H1 (cell line): Measurements from ENCODE around the gene EIF1B. TPM values are rescaled to one million over a fixed set of nuclear protein-coding genes. Genes with fewer than 3 reads are reported as not detected.
"Not testable (repeated sequence)": the region's sequence is repeated elsewhere in the genome, so short reads cannot be mapped to it uniquely, and the experiment has no call there.

Experiments
- CTCF ChIA-PET: fragments of 300-600 bp; sonication (Branson Sonifier 250); formaldehyde crosslinking; loops from one replicate; lab custom pipeline; 2021; ENCODE audit not compliant: partially characterized antibody; lab: Charles Lee
- POLR2A ChIA-PET: fragments of 300-600 bp; sonication (Branson Sonifier 250); formaldehyde crosslinking; loops from one replicate; lab custom pipeline; 2021; ENCODE audit warnings: inconsistent platforms; ENCODE audit not compliant: partially characterized antibody; lab: Charles Lee
- DNase-seq, 2 experiments: peaks; one replicate each; pipeline versions ENCODE4 v3.0.0 to v3.0.0-alpha.2; 2010 to 2022; ENCODE audit warnings: low spot score in 2 of 2, low read depth in 1 of 2, mixed read lengths in 1 of 2
- FAIRE-seq: peaks from 2 replicates; lab custom pipeline; 2011; peaks lifted over from hg19 to GRCh38; lab: Jason Lieb, UNC
- H2AFZ ChIP-seq: 2 replicates; pipeline ENCODE4 v1.8.1; 2012; ENCODE audit warnings: low read length, inconsistent platforms
- H2AK5ac ChIP-seq: 2 replicates; pipeline ENCODE4 v1.6.1; 2013; ENCODE audit warnings: low read depth, low read length
- H2BK120ac ChIP-seq: replicated peaks from 2 replicates; pipeline ENCODE3; 2013; ENCODE audit warnings: low read depth, low read length, inconsistent platforms
- H2BK12ac ChIP-seq: 2 replicates; pipeline ENCODE4 v1.6.1; 2013; ENCODE audit warnings: low read depth, low read length
- H2BK15ac ChIP-seq: 2 replicates; pipeline ENCODE4 v1.6.1; 2013; ENCODE audit warnings: low read length
- H2BK20ac ChIP-seq: 2 replicates; pipeline ENCODE4 v1.6.1; 2013; ENCODE audit warnings: low read length
- H2BK5ac ChIP-seq: 2 replicates; pipeline ENCODE4 v1.6.1; 2013; ENCODE audit warnings: low read depth, low read length
- H3K14ac ChIP-seq: 2 replicates; pipeline ENCODE4 v1.6.1; 2013; ENCODE audit warnings: inconsistent platforms; ENCODE audit not compliant: insufficient read length
- H3K18ac ChIP-seq: 2 replicates; pipeline ENCODE4 v1.6.1; 2013; ENCODE audit warnings: low read length; ENCODE audit errors: extremely low read depth
- H3K23ac ChIP-seq: 2 replicates; pipeline ENCODE4 v1.6.1; 2013; ENCODE audit warnings: inconsistent platforms; ENCODE audit not compliant: insufficient read length
- H3K23me2 ChIP-seq: 2 replicates; pipeline ENCODE4 v1.6.1; 2013; ENCODE audit warnings: low read depth, low read length
- H3K27ac ChIP-seq: 2 replicates; pipeline ENCODE4 v1.6.1; 2011; ENCODE audit warnings: low read depth, low read length, inconsistent platforms
- H3K27me3 ChIP-seq, 4 experiments: replicated peaks in 1 of 4; 1 replicate in 1 of 4; 2 replicates in 3 of 4; pipeline versions ENCODE4 v1.6.1 to v1.8.1; 2011 to 2013; ENCODE audit warnings: low read length in 3 of 4, mild to moderate bottlenecking in 3 of 4, inconsistent platforms in 2 of 4, mixed read lengths in 2 of 4, moderate library complexity in 1 of 4; ENCODE audit not compliant: control insufficient read depth in 3 of 4, insufficient read depth in 3 of 4; ENCODE audit errors: extremely low read depth in 1 of 4
- H3K36me3 ChIP-seq, 4 experiments: 2 replicates each; pipeline versions ENCODE4 v1.6.1 to v1.8.1; 2011 to 2013; ENCODE audit warnings: mild to moderate bottlenecking in 4 of 4, low read length in 3 of 4, moderate library complexity in 2 of 4, control low read depth in 1 of 4, inconsistent platforms in 1 of 4; ENCODE audit not compliant: insufficient read depth in 4 of 4, control insufficient read depth in 2 of 4
- H3K4ac ChIP-seq: replicated peaks from 2 replicates; pipeline ENCODE3; 2013; ENCODE audit warnings: low read length, low read depth, mixed read lengths, inconsistent platforms; ENCODE audit not compliant: insufficient read length
- H3K4me1 ChIP-seq, 4 experiments: replicated peaks in 1 of 4; 1 replicate in 1 of 4; 2 replicates in 3 of 4; pipeline versions ENCODE4 v1.6.1 to v1.8.1; 2011 to 2013; ENCODE audit warnings: low read length in 3 of 4, inconsistent platforms in 2 of 4, mixed read lengths in 1 of 4; ENCODE audit not compliant: insufficient read depth in 4 of 4, control insufficient read depth in 3 of 4
- H3K4me2 ChIP-seq, 2 experiments: 2 replicates each; pipeline versions ENCODE4 v1.6.1 to v1.8.1; 2011 to 2013; ENCODE audit warnings: low read depth in 2 of 2, low read length in 2 of 2, control low read depth in 1 of 2, inconsistent platforms in 1 of 2, mild to moderate bottlenecking in 1 of 2; ENCODE audit not compliant: insufficient read depth in 1 of 2
- H3K4me3 ChIP-seq, 4 experiments: fragments of 200-600, 300-600 bp in 1 of 4; sonication (generic), shearing (Covaris generic), sonication (Bioruptor Twin) in 1 of 4; 2 replicates each; pipeline versions ENCODE4 v1.5.1 to v1.8.1; 2011 to 2016; ENCODE audit warnings: low read length in 4 of 4, low read depth in 3 of 4, control low read depth in 2 of 4, inconsistent platforms in 2 of 4, mild to moderate bottlenecking in 2 of 4, mixed read lengths in 1 of 4, moderate library complexity in 1 of 4; ENCODE audit not compliant: insufficient read depth in 2 of 4; ENCODE audit errors: extremely low read depth in 1 of 4
- H3K56ac ChIP-seq: replicated peaks from 2 replicates; pipeline ENCODE3; 2013; ENCODE audit warnings: low read depth, mild to moderate bottlenecking, mixed read lengths, low read length, inconsistent platforms; ENCODE audit not compliant: insufficient read length
- H3K79me1 ChIP-seq: 2 replicates; pipeline ENCODE4 v1.6.1; 2013; ENCODE audit warnings: low read depth, low read length, control low read depth
- H3K79me2 ChIP-seq, 2 experiments: 2 replicates each; pipeline versions ENCODE4 v1.6.1 to v1.8.1; 2012 to 2013; ENCODE audit warnings: low read length in 2 of 2, mild to moderate bottlenecking in 2 of 2, inconsistent platforms in 1 of 2; ENCODE audit not compliant: insufficient read depth in 2 of 2, control insufficient read depth in 1 of 2
- H3K9ac ChIP-seq, 4 experiments: replicated peaks in 1 of 4; 1 replicate in 1 of 4; 2 replicates in 3 of 4; pipeline versions ENCODE4 v1.6.1 to v1.8.1; 2011 to 2013; ENCODE audit warnings: low read depth in 3 of 4, low read length in 3 of 4, control low read depth in 2 of 4, mild to moderate bottlenecking in 2 of 4, moderate library complexity in 2 of 4, inconsistent platforms in 1 of 4; ENCODE audit errors: extremely low read depth in 1 of 4
- H3K9me3 ChIP-seq, 2 experiments: 2 replicates each; pipeline versions ENCODE4 v1.6.1 to v1.8.1; 2012 to 2013; ENCODE audit warnings: mild to moderate bottlenecking in 2 of 2, moderate library complexity in 2 of 2, control low read depth in 1 of 2, inconsistent platforms in 1 of 2, low read depth in 1 of 2, low read length in 1 of 2, mixed read lengths in 1 of 2; ENCODE audit not compliant: insufficient read depth in 2 of 2
- H4K20me1 ChIP-seq, 2 experiments: replicated peaks in 1 of 2; 2 replicates each; pipeline versions ENCODE3 to v1.8.1; 2011 to 2013; ENCODE audit warnings: inconsistent platforms in 2 of 2, low read length in 2 of 2, mild to moderate bottlenecking in 1 of 2; ENCODE audit not compliant: insufficient read depth in 2 of 2, control insufficient read depth in 1 of 2
- H4K5ac ChIP-seq: 2 replicates; pipeline ENCODE4 v1.6.1; 2013; ENCODE audit warnings: low read length, low read depth, mixed read lengths, inconsistent platforms; ENCODE audit not compliant: insufficient read length
- H4K8ac ChIP-seq: 2 replicates; pipeline ENCODE4 v1.8.0; 2013; ENCODE audit warnings: mild to moderate bottlenecking, moderate library complexity, low read length, inconsistent platforms; ENCODE audit not compliant: insufficient read depth; ENCODE audit errors: extremely low read depth
- H4K91ac ChIP-seq: replicated peaks from 2 replicates; pipeline ENCODE3; 2013; ENCODE audit warnings: low read length, mixed read lengths, inconsistent platforms; ENCODE audit not compliant: insufficient read length
- WGBS, 2 experiments: shearing (Covaris generic) in 1 of 2; methylation state at CpG; one replicate each; pipeline versions ENCODE4 v1.1.6 to v1.1.7; 2013 to 2015; ENCODE audit warnings: low lambda C conversion rate in 2 of 2, mixed read lengths in 2 of 2, inconsistent platforms in 1 of 2, low coverage in 1 of 2, missing lambda C conversion rate in 1 of 2; ENCODE audit not compliant: insufficient replicate concordance in 2 of 2, insufficient coverage in 1 of 2, insufficient read length in 1 of 2; ENCODE audit errors: extremely low coverage in 1 of 2, missing lambda C conversion rate in 1 of 2; 5-methylcytosine and 5-hydroxymethylcytosine counted together
- polyA plus RNA-seq, 7 experiments: library from polyadenylated mRNA; depleted of rRNA in 3 of 7; stranded (reverse) in 5 of 7; unstranded in 2 of 7; fragments of >200 nt in 5 of 7; fragments of 200-250 nt in 2 of 7; gene quantifications; 1 replicate in 5 of 7; 2 replicates in 1 of 7; 4 replicates in 1 of 7; pipeline versions ENCODE4 v1.2.1 to v1.2.3, GENCODE V29; 2011 to 2013; ENCODE audit warnings: missing spikeins in 2 of 7, mixed read lengths in 2 of 7
- total RNA-seq: library from RNA; stranded (reverse); fragmentation: NEBNext Ultra II Directional; extraction: Animal tissue kit (Norgen Biotek cat#: 25700); gene quantifications from 2 replicates; pipeline ENCODE4 v1.2.1, GENCODE V29; 2021

The EIF1B gene
- total and polyA plus RNA-seq, 2 of the 8 experiments (the other 6 are each of a cell fraction or from before 2014, with no cell fraction given): 42.4 to 115 TPM

DNA sequence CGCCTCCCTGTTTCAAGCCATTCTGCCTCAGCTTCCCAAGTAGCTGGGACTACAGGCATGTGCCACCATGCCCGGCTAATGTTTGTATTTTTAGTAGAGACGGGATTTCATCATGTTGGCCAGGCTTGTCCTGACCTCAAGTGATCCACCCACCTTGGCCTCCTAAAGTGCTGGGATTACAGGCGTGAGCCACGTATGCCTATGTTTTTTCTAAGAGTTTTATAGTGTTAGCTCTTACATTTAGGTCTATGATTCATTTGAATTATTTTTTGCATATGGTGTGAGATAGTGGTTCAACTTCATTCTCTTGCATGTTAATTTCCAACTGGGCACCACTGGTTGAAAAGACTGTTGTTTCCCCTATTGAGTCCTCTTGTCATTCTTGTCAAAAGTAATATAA is 26.4 kb upstream of the EIF1B start:
- H2BK120ac ChIP-seq, H2AFZ ChIP-seq, H4K5ac ChIP-seq, H3K79me2 ChIP-seq, H2AK5ac ChIP-seq, H3K23ac ChIP-seq, H3K27me3 ChIP-seq, H2BK12ac ChIP-seq, H3K56ac ChIP-seq, H4K8ac ChIP-seq, H3K4me3 ChIP-seq, H2BK20ac ChIP-seq, DNase-seq, H3K9ac ChIP-seq, H2BK15ac ChIP-seq, H3K4me2 ChIP-seq, H3K23me2 ChIP-seq, H3K4ac ChIP-seq, H3K18ac ChIP-seq, H3K14ac ChIP-seq, H3K27ac ChIP-seq, H3K9me3 ChIP-seq, FAIRE-seq, H3K36me3 ChIP-seq, H3K4me1 ChIP-seq, H2BK5ac ChIP-seq, H4K91ac ChIP-seq, H3K79me1 ChIP-seq, H4K20me1 ChIP-seq: not testable (repeated sequence)
- CTCF ChIA-PET: interaction anchor here (0.6 to 1.4 kb wide), 2 partner anchors 11 to 102 kb away, joined by 4 read pairs; no protein-coding TSS in a partner anchor
- WGBS, 2 experiments: 91% methylated on average over 5 of the region's 5 CpGs; no CpG with 5 or more reads in 1 of the 2 experiments
- POLR2A ChIA-PET: interaction anchor here (0.8 kb wide), 1 partner anchor 26 kb away, joined by 3 read pairs; the partner anchor contains the start of gene EIF1B
